GM13976 (cell line): ENCODE measurements around the gene STAMBPL1.

Experiments
- DNase-seq: peaks from one replicate; pipeline ENCODE4 v3.0.0; 2012; ENCODE audit warnings: low spot score
- in situ Hi-C: fragments of 300-500 bp; cut with MboI; formaldehyde crosslinking; loops from one replicate; pipeline ENCODE4 v1.12.0; 2022; ENCODE audit warnings: low sequenced_read_pairs, mixed read lengths, inconsistent platforms; ENCODE audit not compliant: unreplicated experiment
- TF ChIP-seq, protein P1 (sequence below): IDR thresholded peaks from 2 replicates; pipeline ENCODE4 v1.5.1; 2012; ENCODE audit warnings: borderline replicate concordance, mild to moderate bottlenecking; ENCODE audit not compliant: insufficient read depth; ENCODE audit errors: extremely low read depth, missing control alignments, control extremely low read depth

Gene STAMBPL1

DNA sequence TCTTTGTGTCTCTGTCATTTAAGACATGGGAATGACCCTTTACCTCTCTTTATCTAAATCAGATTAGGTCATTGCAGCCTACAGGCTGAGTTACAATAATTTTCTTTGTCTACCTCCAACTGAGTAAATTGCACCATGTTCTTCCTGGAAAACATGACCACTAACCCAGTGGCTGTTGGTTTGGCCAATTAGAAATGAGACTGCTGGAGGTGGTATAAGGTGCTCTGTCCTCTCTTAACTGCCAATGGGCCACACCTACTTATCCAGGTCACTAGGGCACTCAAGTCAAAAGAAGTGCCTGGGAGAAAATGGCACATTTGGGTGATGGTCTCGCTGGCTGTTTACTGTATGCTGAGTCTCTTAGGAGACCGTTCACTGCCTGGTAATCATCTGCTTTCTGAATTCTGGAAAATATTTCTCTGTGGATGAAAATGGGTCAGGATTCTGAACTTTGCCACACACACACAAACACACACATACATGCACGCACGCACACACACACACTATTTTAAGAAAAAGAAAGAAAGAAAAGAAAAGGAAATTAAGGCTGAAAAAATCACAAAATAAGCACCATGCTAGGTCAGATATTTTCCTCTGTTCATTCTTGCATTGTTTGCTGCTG is 16.4 kb downstream of the STAMBPL1 start:
- in situ Hi-C loops = no loop called here
- no peak for DNase-seq
- TF ChIP-seq, protein P1, sequence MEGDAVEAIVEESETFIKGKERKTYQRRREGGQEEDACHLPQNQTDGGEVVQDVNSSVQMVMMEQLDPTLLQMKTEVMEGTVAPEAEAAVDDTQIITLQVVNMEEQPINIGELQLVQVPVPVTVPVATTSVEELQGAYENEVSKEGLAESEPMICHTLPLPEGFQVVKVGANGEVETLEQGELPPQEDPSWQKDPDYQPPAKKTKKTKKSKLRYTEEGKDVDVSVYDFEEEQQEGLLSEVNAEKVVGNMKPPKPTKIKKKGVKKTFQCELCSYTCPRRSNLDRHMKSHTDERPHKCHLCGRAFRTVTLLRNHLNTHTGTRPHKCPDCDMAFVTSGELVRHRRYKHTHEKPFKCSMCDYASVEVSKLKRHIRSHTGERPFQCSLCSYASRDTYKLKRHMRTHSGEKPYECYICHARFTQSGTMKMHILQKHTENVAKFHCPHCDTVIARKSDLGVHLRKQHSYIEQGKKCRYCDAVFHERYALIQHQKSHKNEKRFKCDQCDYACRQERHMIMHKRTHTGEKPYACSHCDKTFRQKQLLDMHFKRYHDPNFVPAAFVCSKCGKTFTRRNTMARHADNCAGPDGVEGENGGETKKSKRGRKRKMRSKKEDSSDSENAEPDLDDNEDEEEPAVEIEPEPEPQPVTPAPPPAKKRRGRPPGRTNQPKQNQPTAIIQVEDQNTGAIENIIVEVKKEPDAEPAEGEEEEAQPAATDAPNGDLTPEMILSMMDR = no peak

DNA sequence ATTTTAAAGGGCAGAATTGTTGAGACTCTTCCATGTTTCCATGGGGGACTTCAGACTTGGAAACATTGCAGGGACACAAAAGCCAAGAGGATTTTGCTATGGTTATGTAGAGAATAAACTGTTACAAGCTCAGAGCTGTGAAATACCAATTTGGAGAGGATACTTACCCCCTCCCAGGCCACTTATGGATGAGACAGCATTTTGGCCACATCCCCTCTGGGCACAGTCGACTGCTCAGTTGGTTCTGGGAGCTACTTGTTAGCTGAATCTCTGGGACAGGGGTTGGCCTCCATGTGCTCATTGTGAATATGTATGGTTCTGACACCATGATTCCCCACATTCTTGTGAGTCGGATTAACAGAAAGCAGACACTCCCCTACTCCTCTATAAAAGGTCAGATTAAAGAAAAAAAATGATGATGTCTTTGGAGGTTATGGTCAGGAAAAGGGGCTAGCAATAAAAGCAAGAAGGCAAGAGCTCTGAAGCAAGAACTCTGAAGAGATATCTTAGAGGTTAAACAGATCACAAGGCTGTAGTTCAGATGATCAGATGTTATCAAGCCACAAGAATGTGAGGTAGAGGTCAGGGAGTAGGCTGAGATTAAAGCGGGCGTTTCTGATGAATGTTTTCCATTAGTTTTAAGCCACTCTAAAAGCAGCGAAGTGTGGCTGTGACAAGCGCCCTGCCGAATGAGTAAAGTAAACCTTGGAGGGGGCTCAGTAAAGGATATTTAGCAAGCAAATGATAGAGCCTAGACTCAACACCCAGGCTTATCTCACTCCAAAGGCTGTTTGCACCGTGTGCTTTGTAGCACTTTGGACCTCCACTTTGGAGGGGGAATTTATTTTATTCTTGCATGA is 17.2 kb downstream of the STAMBPL1 start:
- in situ Hi-C loops = no loop called here

DNA sequence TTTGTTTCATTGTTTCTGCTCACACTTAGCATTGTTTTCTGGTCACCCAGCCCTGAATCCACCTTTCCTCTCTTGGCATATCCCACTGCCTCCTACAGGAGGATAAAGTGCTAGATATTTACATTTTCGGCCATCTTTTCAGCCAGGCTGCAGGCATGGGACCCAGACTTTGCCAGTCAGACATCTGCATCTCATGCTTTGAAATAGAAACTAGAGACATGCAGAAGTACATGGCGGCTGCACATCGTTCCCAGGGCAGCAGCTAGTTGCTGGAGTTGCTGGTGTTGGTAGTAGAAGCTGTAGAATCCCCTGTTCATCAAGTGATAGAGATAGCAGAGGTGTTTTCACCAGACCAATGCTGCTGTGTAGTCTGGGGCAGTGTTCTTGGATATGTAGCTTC is 18.7 kb downstream of the STAMBPL1 start:
- TF ChIP-seq, protein P1 = no peak
- DNase-seq = no peak
- in situ Hi-C loops = no loop called here

More for the DNA sequence above, 17.2 kb downstream of the STAMBPL1 start:
- TF ChIP-seq, protein P1 = no peak
- DNase-seq = no peak

DNA sequence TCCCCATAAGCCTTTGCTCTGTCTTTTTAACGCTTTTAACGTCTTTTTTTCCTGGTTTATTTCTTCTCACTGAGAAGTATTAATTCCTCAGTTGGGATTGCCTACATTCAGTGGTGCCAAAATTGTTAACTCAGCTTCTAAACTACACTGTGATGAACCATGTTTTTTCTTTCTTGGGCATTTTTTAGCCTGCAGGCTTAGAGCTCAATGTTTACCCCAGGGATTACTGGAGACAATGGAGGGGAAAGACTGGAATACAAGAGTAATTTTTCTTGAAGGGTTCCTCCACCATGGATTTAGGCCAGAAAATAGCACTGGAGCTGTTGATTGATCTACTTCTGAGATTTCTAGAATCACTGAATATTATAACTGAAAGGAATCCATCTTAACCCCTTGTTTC is 19.8 kb downstream of the STAMBPL1 start:
- in situ Hi-C loops = no loop called here
- TF ChIP-seq, protein P1 = no peak
- no peak for DNase-seq

DNA sequence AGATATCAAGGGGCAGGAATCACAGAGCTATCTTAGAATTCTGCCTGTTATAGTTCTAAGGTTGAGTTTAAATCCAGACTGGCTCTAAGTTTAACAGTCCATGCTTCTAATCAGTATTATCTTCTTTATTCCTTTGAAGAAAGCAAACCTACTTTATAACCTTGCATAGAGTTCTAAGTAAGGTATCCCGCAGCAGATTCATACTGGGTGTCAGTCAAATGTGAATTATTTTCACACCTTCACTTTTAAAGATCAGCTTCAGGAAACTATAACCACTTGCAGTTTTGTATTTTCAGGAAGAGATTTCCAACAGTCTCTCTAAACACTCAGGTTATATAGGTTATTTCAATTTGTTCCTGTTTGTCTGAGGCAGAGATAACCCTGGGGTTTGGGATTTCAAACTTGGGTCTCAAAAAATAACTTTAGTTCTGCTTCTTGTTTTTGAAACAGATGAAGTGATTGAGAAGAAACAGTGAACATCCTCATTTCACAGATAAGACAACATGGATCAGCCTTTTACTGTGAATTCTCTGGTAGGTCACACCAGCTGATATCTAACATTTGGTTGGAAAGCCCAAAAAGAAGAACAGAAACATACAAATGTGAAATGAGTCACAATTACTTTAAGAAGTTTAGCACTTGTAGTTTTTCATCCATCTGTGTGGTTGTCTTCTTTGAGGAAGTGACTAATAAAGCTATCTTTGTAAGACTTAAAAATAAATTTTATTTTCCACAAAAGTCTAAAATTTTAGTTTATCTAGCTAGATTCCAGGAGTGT is 21.4 kb downstream of the STAMBPL1 start:
- peak; percentile 39 for DNase-seq
- TF ChIP-seq, protein P1 = no peak
- in situ Hi-C loops = no loop called here

DNA sequence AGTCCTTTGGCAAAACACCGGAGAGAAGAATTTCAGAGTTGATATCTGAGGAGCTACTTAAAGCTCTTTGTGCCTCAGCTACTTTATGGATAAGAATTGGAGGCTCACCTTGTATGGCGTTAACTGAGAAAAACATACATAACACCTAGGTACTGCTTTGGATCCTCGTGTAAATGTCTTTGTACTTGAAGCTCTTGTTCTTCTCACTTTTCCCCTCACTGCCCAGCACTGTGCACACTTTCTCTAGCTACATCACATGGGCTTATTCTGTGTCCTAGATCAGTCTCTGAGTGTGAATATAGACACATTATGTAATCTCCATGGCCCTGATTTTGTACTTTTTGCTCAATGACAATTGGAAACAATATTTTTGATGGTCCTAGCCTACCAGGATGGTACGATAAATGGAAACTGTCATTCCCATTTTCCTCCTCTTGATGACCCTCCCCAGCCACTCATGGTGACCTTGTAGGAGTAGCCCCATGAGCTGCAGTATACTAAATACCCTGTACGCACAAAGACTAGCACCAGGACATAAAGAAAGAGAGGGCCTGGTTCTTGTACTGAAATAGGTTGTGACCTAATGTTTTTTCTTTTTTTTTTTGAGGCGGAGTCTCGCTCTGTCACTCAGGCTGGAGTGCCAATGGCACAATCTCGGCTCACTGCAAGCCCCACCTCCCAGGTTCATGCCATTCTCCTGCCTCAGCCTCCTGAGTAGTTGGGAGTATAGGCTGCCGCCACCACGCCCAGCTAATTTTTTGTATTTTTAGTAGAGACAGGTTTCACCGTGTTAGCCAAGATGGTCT is 22.1 kb downstream of the STAMBPL1 start:
- TF ChIP-seq, protein P1 = no peak
- in situ Hi-C loops = no loop called here
- DNase-seq = no peak
